ENCODE results near the gene ADAMTS18.

ADAMTS18 gene

GRCh38 chr16:77437859-77438258 lies 3.0 kb upstream of the ADAMTS18 start:
- Histone ChIP-seq H3K36me3 (ENCODE audit: low read depth) (no peaks in the 10 kb centered on the region), H3K9me3 (ENCODE audit: severe bottlenecking) (no peaks in the 10 kb centered on the region), H3K4me1 (ENCODE audit: insufficient read depth, poor library complexity, severe bottlenecking) (no peaks in the 10 kb centered on the region), H3K27me3 (ENCODE audit: insufficient read depth, poor library complexity, severe bottlenecking) (peaks cover 67% of the 10 kb centered on the region), H3K27ac (ENCODE audit: poor library complexity, severe bottlenecking) (no peak overlapping the region), H3K4me3 (ENCODE audit: severe bottlenecking) (no peak overlapping the region)
- no peak for ATAC-seq (ENCODE audit: low read depth)
- TF ChIP-seq CTCF (IDR thresholded peaks at IDR 0.05; ENCODE audit: poor library complexity, severe bottlenecking) = no peak
- no peak for DNase-seq (ENCODE audit: low spot score)

GRCh38 chr16:77435272-77435820 lies 512 bp upstream of the ADAMTS18 start:
- H3K36me3 ChIP-seq (ENCODE audit: low read depth) = no peaks in the 10 kb centered on the region
- no peak overlapping the region for H3K27ac ChIP-seq (ENCODE audit: poor library complexity, severe bottlenecking)
- TF ChIP-seq CTCF (IDR thresholded peaks at IDR 0.05; ENCODE audit: poor library complexity, severe bottlenecking) = no peak
- H3K4me3 ChIP-seq (ENCODE audit: severe bottlenecking) = no peak overlapping the region
- ATAC-seq (ENCODE audit: low read depth) = no peak
- peaks cover 87% of the 10 kb centered on the region for H3K27me3 ChIP-seq (ENCODE audit: insufficient read depth, poor library complexity, severe bottlenecking)
- no peak for DNase-seq (ENCODE audit: low spot score)
- no peaks in the 10 kb centered on the region for H3K4me1 ChIP-seq (ENCODE audit: insufficient read depth, poor library complexity, severe bottlenecking)
- no peaks in the 10 kb centered on the region for H3K9me3 ChIP-seq (ENCODE audit: severe bottlenecking)

GRCh38 chr16:77434022-77434529 lies 758 bp downstream of the ADAMTS18 start:
- DNase-seq (ENCODE audit: low spot score) (no peak), ATAC-seq (ENCODE audit: low read depth) (no peak)
- no peaks in the 10 kb centered on the region for H3K9me3 ChIP-seq (ENCODE audit: severe bottlenecking)
- no peaks in the 10 kb centered on the region for H3K36me3 ChIP-seq (ENCODE audit: low read depth)
- H3K27ac ChIP-seq (ENCODE audit: poor library complexity, severe bottlenecking) = no peak overlapping the region
- peaks cover 88% of the 10 kb centered on the region for H3K27me3 ChIP-seq (ENCODE audit: insufficient read depth, poor library complexity, severe bottlenecking)
- no peak for TF ChIP-seq CTCF (IDR thresholded peaks at IDR 0.05; ENCODE audit: poor library complexity, severe bottlenecking)
- no peaks in the 10 kb centered on the region for H3K4me1 ChIP-seq (ENCODE audit: insufficient read depth, poor library complexity, severe bottlenecking)
- H3K4me3 ChIP-seq (ENCODE audit: severe bottlenecking) = no peak overlapping the region

- TF ChIP-seq CTCF (IDR thresholded peaks at IDR 0.05; ENCODE audit: poor library complexity, severe bottlenecking) = no peak
- no peaks in the 10 kb centered on the region for H3K4me1 ChIP-seq (ENCODE audit: insufficient read depth, poor library complexity, severe bottlenecking)
- no peak for ATAC-seq (ENCODE audit: low read depth)
- H3K4me3 ChIP-seq (ENCODE audit: severe bottlenecking) = no peak overlapping the region
- H3K9me3 ChIP-seq (ENCODE audit: severe bottlenecking) = no peaks in the 10 kb centered on the region
- DNase-seq (ENCODE audit: low spot score) = no peak
- H3K27ac ChIP-seq (ENCODE audit: poor library complexity, severe bottlenecking) = no peak overlapping the region
- H3K36me3 ChIP-seq (ENCODE audit: low read depth) = no peaks in the 10 kb centered on the region
- peaks cover 95% of the 10 kb centered on the region for H3K27me3 ChIP-seq (ENCODE audit: insufficient read depth, poor library complexity, severe bottlenecking)
These were observed 1.7 kb downstream of the ADAMTS18 start for GRCh38 chr16:77433146-77433545.

- Histone ChIP-seq H3K27ac (ENCODE audit: poor library complexity, severe bottlenecking) (no peak overlapping the region), H3K4me1 (ENCODE audit: insufficient read depth, poor library complexity, severe bottlenecking) (no peaks in the 10 kb centered on the region), H3K4me3 (ENCODE audit: severe bottlenecking) (no peak overlapping the region), H3K36me3 (ENCODE audit: low read depth) (no peaks in the 10 kb centered on the region), H3K27me3 (ENCODE audit: insufficient read depth, poor library complexity, severe bottlenecking) (peaks cover 91% of the 10 kb centered on the region), H3K9me3 (ENCODE audit: severe bottlenecking) (no peaks in the 10 kb centered on the region)
- no peak for DNase-seq (ENCODE audit: low spot score)
- ATAC-seq (ENCODE audit: low read depth) = no peak
- no peak for TF ChIP-seq CTCF (IDR thresholded peaks at IDR 0.05; ENCODE audit: poor library complexity, severe bottlenecking)
These were observed 2.6 kb downstream of the ADAMTS18 start for GRCh38 chr16:77432264-77432663.
